Heart left ventricle (tissue), 13 donors: ENCODE data around the gene OTOS.

Source experiments
- POLR2A ChIP-seq, 2 donors: fragments of 450-650 bp; IDR thresholded peaks; one replicate each; pipeline ENCODE4 v1.6.1; 2017; ENCODE audit warnings: antibody characterized with exemption in 2 of 2, mild to moderate bottlenecking in 2 of 2, moderate library complexity in 2 of 2
- TF ChIP-seq, protein P1 (sequence below), 12 donors: fragments of 200-600 bp; sonication (generic) in 4 of 12; IDR thresholded peaks; one replicate each; pipeline versions ENCODE4 v1.5.0 to v1.8.0; 2018 to 2022; ENCODE audit warnings: antibody characterized with exemption in 12 of 12, mild to moderate bottlenecking in 5 of 12
- donor health status: ischemic (EF 13 %, LVEDD 7.1; RV severe dilation, severe dysfunction).
- donor health status: DM: no; HTN: yes; CAD: no.
- donor health status: DM: no; HTN: no; CAD: no.
- donor health status: ischemic (EF 25% LVEDD 6.9; RV normal size, moderate dysfunction).
- donor health status: ischemic (EF 25% LVEDD 5.7; RV mildly dilated, moderate dysfunction).
- donor health status: ischemic (EF 35%, LVEDD 5.7; RV mildly dilated, moderate dysfunction).
- donor health status: nonischemic (EF 11% LVEDD 7.7; RV severe dilation, severe dysfunction).
- donor health status: DM: yes; HTN: yes; CAD: no.
- donor health status: PGD.
- donor health status: ischemic (EF 29% LVEDD 5.4; RV normal size, mild dysfunction).
- donor health status: nonischemic (EF 23%, LVEDD 6.1; RV moderate dilation, normal function).

DNA sequence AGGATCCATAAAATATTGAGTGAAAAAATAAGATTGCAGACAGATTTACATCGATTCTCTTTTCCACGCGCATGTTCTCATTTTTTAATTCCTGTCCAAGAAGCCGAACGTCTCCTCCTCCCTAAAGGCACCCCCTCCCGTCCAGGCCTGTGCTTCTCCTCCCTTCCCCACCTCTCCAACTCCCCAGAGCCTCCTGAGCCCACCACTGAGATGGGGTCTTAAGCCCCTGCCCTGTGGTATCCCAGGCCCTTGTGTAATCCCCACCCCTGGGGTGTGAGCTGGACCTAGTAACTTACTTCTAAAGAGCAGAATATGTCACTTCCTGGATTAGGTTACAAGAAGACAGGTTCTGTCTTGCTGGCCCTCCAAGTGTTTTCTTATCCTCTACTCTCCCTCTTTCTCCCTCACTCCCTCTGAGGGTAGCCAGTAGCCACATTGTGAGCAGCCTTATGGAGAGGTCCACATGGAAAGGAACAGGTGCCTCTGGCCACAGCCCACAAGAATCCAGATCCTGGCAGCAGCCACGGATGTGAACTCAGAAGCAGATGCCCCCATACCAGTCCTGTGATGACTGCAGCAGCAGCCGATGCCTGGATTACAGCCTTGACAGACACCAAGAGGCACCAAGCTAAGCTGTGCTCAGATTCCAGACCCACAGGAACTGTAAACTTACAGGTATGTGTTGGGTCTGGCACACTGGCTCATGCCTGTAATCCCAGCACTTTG is 39.6 kb upstream of the OTOS start:
- TF ChIP-seq, protein P1, sequence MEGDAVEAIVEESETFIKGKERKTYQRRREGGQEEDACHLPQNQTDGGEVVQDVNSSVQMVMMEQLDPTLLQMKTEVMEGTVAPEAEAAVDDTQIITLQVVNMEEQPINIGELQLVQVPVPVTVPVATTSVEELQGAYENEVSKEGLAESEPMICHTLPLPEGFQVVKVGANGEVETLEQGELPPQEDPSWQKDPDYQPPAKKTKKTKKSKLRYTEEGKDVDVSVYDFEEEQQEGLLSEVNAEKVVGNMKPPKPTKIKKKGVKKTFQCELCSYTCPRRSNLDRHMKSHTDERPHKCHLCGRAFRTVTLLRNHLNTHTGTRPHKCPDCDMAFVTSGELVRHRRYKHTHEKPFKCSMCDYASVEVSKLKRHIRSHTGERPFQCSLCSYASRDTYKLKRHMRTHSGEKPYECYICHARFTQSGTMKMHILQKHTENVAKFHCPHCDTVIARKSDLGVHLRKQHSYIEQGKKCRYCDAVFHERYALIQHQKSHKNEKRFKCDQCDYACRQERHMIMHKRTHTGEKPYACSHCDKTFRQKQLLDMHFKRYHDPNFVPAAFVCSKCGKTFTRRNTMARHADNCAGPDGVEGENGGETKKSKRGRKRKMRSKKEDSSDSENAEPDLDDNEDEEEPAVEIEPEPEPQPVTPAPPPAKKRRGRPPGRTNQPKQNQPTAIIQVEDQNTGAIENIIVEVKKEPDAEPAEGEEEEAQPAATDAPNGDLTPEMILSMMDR (IDR thresholded peaks at IDR 0.05): no peak
- TF ChIP-seq POLR2A (IDR thresholded peaks at IDR 0.05): no peak
